Measurements from ENCODE around the gene ERC2. TPM values are rescaled to one million over a fixed set of nuclear protein-coding genes. Genes with fewer than 3 reads are reported as not detected.

ERC2 gene
- total RNA-seq, 1 donor from 2014 or later: 0.11 TPM

- Histone ChIP-seq H3K9me3 (no peaks in the 10 kb centered on the region), H3K27ac (no peak overlapping the region), H3K4me3 (no peak overlapping the region), H3K36me3 (no peaks in the 10 kb centered on the region), H3K27me3 (no peaks in the 10 kb centered on the region), H3K4me1 (no peaks in the 10 kb centered on the region)
- intact Hi-C loops (cut with DNase I): no loop called here
- TF ChIP-seq CTCF (IDR thresholded peaks at IDR 0.05): no peak
- no peak for DNase-seq (ENCODE audit: low spot score in 2 of 2)
Measured at GRCh38 chr3:55557549-55557948, 910.7 kb downstream of the ERC2 start.

GRCh38 chr3:55556619-55557537 lies 911.4 kb downstream of the ERC2 start:
- Histone ChIP-seq H3K4me1 (no peaks in the 10 kb centered on the region), H3K27me3 (no peaks in the 10 kb centered on the region), H3K27ac (no peak overlapping the region), H3K4me3 (no peak overlapping the region), H3K36me3 (no peaks in the 10 kb centered on the region), H3K9me3 (no peaks in the 10 kb centered on the region)
- DNase-seq (ENCODE audit: low spot score in 2 of 2): no peak
- intact Hi-C loops (cut with DNase I): no loop called here
- no peak for TF ChIP-seq CTCF (IDR thresholded peaks at IDR 0.05)

- Histone ChIP-seq H3K4me3 (no peak overlapping the region), H3K27ac (no peak overlapping the region), H3K27me3 (no peaks in the 10 kb centered on the region), H3K4me1 (no peaks in the 10 kb centered on the region), H3K9me3 (no peaks in the 10 kb centered on the region), H3K36me3 (no peaks in the 10 kb centered on the region)
- no peak for DNase-seq (ENCODE audit: low spot score in 2 of 2)
- no peak for TF ChIP-seq CTCF (IDR thresholded peaks at IDR 0.05)
- intact Hi-C loops (cut with DNase I): no loop called here
Measured at GRCh38 chr3:55555873-55556618, 912.2 kb downstream of the ERC2 start.

- H3K27me3 ChIP-seq: no peaks in the 10 kb centered on the region
- intact Hi-C loops (cut with DNase I): no loop called here
- H3K9me3 ChIP-seq: no peaks in the 10 kb centered on the region
- H3K27ac ChIP-seq: no peak overlapping the region
- no peak for TF ChIP-seq CTCF (IDR thresholded peaks at IDR 0.05)
- no peak overlapping the region for H3K4me3 ChIP-seq
- no peaks in the 10 kb centered on the region for H3K36me3 ChIP-seq
- no peaks in the 10 kb centered on the region for H3K4me1 ChIP-seq
- no peak for DNase-seq (ENCODE audit: low spot score in 2 of 2)
Measured at GRCh38 chr3:55554634-55555425, 913.4 kb downstream of the ERC2 start.

GRCh38 chr3:55551644-55552043 lies 916.6 kb downstream of the ERC2 start:
- Histone ChIP-seq H3K27ac (no peak overlapping the region), H3K36me3 (no peaks in the 10 kb centered on the region)

More at GRCh38 chr3:55551644-55552043, 916.6 kb downstream of the ERC2 start:
- Histone ChIP-seq H3K9me3 (no peaks in the 10 kb centered on the region), H3K27me3 (no peaks in the 10 kb centered on the region), H3K4me1 (no peaks in the 10 kb centered on the region), H3K4me3 (no peak overlapping the region)
- intact Hi-C loops (cut with DNase I): no loop called here
- no peak for TF ChIP-seq CTCF (IDR thresholded peaks at IDR 0.05)
- DNase-seq (ENCODE audit: low spot score in 2 of 2): no peak
